ENCODE results near the gene AMPH.

Gene AMPH

DNA sequence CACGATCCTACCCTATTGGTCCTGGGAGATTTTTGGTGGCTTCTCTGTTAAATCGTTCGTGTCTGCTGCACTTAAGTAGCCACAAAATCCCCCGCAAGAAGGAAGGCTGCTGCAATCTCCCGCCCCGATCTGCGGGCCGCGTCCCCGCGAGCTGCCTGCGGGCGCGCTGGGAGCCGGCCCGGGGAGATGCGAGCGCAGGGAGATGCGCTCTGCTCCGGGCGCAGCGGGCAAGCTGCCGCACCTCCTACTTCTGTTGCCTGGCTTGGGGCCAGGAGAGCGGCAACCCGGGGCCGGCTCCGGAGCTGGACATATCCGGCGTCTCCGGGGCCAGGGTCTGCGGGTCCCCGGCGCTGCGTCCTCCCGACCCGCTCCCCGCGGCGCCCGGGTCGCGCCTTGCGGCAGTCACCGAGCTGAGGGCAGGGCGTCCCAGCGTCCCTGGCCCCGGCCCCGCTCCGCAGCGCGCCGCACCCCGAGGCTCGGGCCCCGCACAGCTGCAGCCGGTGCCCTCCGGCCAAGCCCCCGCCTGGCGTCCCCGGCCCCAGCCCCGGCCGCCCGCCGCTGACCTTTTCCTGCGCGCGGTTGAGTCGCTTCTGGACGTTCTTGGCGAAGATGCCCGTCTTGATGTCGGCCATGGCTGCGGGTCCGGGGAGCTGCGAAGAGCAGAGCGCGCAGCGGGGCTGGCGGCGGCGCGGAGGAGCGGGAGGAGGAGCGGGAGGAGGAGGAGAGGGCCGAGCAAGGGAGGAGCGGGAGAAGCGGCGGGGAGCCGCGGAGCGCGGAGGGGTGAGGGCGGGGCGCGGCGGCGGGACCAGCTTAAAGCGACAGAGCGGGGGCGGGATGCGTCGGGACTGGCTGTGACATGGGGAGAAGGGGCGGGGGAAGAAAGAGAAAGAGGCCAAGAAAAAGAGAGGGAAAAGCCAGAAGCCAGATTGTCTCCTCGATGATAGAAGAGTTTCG lies at the start of gene AMPH:
Gene AMPH, minus strand, starts transcription at position 654 of the 954 bp plus-strand sequence. Its CDS starts 22 bp downstream, at position 632.
- ChIA-PET CTCF (interaction anchor here (0.6 to 1.3 kb wide), 2 partner anchors 21 to 55 kb away, joined by 3 to 4 read pairs; no protein-coding TSS in a partner anchor), POLR2A (interaction anchor here (1.0 kb wide), 1 partner anchor 44 kb away, joined by 3 read pairs; no protein-coding TSS in a partner anchor)
- TF ChIP-seq, protein P1, sequence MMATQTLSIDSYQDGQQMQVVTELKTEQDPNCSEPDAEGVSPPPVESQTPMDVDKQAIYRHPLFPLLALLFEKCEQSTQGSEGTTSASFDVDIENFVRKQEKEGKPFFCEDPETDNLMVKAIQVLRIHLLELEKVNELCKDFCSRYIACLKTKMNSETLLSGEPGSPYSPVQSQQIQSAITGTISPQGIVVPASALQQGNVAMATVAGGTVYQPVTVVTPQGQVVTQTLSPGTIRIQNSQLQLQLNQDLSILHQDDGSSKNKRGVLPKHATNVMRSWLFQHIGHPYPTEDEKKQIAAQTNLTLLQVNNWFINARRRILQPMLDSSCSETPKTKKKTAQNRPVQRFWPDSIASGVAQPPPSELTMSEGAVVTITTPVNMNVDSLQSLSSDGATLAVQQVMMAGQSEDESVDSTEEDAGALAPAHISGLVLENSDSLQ (IDR thresholded peaks at IDR 0.05) = peak; percentile 64
- TF ChIP-seq L3MBTL2 (conservative IDR thresholded peaks at IDR 0.05) (peak; percentile 85), BHLHE40 (IDR thresholded peaks at IDR 0.05; ENCODE audit: borderline replicate concordance) (no peak)
- peak; percentile 70 for DNase-seq (ENCODE audit: extremely low spot score)

DNA sequence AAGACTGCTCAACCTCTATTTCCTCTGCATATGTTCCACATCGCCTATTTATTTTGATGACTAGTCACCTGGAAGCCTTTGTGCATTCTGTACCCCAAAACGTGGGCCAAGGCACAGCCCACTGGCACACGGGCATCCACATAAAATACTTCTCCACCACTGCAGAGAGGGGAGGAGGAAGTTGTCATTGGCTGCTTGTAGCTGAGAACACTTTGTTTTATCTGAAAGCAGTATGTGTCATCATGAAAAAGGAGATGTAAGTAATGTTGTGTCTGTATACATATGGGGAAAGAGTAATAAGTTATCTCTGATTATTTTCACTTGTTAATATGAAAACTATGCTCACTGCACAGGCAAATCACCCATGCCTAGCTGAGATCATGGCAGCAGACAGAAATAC lies 48.2 kb upstream of the AMPH start:
- TF ChIP-seq ZNF384 (IDR thresholded peaks at IDR 0.05) = no peak
- TF ChIP-seq FOXK2 (IDR thresholded peaks at IDR 0.05) = no peak
- no peak for TF ChIP-seq FOXM1 (IDR thresholded peaks at IDR 0.05; ENCODE audit: borderline replicate concordance)
- TF ChIP-seq ELF4 (IDR thresholded peaks at IDR 0.05) = no peak
- no peak for TF ChIP-seq FOXA1 (IDR thresholded peaks at IDR 0.05)
- TF ChIP-seq SUZ12 (IDR thresholded peaks at IDR 0.05) = no peak
- no peak for TF ChIP-seq HDGF (IDR thresholded peaks at IDR 0.05; ENCODE audit: borderline replicate concordance)
- no peak for TF ChIP-seq NFRKB (IDR thresholded peaks at IDR 0.05)
- TF ChIP-seq L3MBTL2 (conservative IDR thresholded peaks at IDR 0.05) = no peak
- TF ChIP-seq BHLHE40 (IDR thresholded peaks at IDR 0.05; ENCODE audit: borderline replicate concordance) = no peak
- no peak for TF ChIP-seq CTBP1 (IDR thresholded peaks at IDR 0.05; ENCODE audit: borderline replicate concordance)
- ChIA-PET POLR2A (no interaction called here), CTCF (no interaction called here)
- DNase-seq (ENCODE audit: extremely low spot score) = no peak

DNA sequence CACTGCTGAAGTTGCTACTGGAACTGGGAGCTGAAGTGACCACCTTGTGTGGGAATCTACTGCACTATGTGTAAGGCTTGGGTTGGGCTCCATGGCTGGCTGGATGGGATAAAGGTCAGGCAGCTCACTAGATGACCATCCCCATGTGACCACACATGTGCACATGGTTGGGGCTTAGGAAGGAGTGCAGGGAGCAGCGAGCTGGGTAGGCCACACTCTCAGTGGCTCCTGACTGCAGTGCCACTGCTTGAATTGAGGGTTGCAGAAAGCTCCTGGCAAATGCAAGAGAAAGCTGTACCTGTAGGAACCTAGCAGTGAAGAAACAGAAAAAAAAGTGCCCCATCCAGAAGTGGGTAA lies 47.5 kb upstream of the AMPH start:
- ChIA-PET POLR2A (no interaction called here), CTCF (no interaction called here)
- no peak for DNase-seq (ENCODE audit: extremely low spot score)
- no peak for TF ChIP-seq ARNT (IDR thresholded peaks at IDR 0.05)

DNA sequence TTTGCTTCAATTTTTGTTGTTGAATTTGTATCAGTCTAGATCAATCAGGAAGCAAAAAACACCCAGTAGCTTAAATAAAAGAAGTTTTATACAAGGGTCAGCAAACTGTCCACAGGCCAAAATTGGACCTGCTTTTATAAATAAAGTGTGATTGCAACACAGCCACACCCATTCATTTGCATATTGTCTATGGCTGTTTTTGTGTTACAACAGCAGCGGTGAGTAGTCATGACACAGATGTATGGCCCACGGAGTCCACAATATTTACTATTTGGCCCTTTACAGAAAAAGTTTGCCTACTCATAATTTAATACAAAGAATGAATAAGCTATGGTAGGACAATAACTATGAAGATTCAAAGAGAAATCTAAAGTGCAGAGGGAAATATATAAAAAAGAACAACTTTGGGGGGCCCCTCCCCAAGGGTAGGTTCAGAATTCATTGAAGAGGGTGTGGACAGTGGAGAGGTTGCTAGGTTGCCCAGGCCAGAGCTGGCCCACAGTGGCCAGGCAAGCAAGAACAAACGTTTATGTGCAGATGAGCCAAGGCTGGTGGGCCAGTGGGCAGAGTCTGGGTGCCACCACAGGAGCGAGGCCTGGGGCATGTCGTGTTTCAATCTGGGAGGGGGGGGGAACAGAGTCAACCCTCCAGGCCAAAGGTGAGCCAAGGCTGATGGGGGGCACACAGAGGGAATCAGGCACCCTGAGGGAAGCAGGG lies 47.0 kb upstream of the AMPH start:
- DNase-seq (ENCODE audit: extremely low spot score) = no peak
- TF ChIP-seq, protein P1 (IDR thresholded peaks at IDR 0.05) = no peak
- no peak for TF ChIP-seq FOXK2 (IDR thresholded peaks at IDR 0.05)
- no peak for TF ChIP-seq ELF4 (IDR thresholded peaks at IDR 0.05)
- no peak for TF ChIP-seq NFRKB (IDR thresholded peaks at IDR 0.05)
- TF ChIP-seq CTBP1 (IDR thresholded peaks at IDR 0.05; ENCODE audit: borderline replicate concordance) = no peak
- no peak for TF ChIP-seq TARDBP (IDR thresholded peaks at IDR 0.05)
- TF ChIP-seq HDGF (IDR thresholded peaks at IDR 0.05; ENCODE audit: borderline replicate concordance) = no peak
- no peak for TF ChIP-seq SP1 (IDR thresholded peaks at IDR 0.05)
- no peak for TF ChIP-seq ZNF384 (IDR thresholded peaks at IDR 0.05)
- no peak for TF ChIP-seq ARNT (IDR thresholded peaks at IDR 0.05)
- TF ChIP-seq FOXM1 (IDR thresholded peaks at IDR 0.05; ENCODE audit: borderline replicate concordance) = no peak
- no peak for TF ChIP-seq L3MBTL2 (conservative IDR thresholded peaks at IDR 0.05)
- TF ChIP-seq LEF1 (IDR thresholded peaks at IDR 0.05; ENCODE audit: borderline replicate concordance) = no peak
- TF ChIP-seq BHLHE40 (IDR thresholded peaks at IDR 0.05; ENCODE audit: borderline replicate concordance) = no peak
- TF ChIP-seq FOXA1 (IDR thresholded peaks at IDR 0.05) = no peak
- TF ChIP-seq SUZ12 (IDR thresholded peaks at IDR 0.05) = no peak
- POLR2A ChIA-PET = no interaction called here
- CTCF ChIA-PET = no interaction called here

DNA sequence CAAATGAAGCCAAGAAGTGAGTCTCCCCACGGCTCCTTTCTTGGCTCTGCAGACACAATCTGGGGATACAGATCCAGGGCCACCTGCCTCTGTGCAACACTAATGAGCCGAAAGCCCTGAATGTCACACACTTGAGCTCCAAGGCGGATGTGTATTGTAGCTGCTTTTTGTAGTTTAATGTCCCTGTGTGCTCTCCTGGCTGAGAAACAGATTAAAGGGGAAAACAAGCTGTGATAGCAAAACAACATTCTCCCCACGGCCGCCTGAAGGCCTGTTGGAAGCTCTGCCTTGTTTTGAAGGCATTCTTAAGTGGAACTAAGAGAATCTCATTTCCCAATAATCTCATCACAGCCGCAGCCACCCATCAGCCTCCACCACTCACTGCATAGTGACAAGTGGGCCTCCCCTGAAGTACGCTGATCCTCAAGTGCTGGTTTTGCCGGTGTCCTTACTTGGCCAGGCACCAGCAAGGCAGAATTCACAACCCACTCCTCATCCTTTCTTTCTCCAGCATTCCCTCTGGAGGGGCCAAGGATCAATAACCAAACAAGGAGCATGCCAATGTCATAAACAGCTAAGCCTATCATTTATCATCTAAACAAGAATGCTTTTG lies 44.4 kb upstream of the AMPH start:
- DNase-seq (ENCODE audit: extremely low spot score) = no peak
- POLR2A ChIA-PET = interaction anchor here (1.0 kb wide), 1 partner anchor 44 kb away, joined by 3 read pairs; the partner anchor contains the start of gene AMPH
- no peak for TF ChIP-seq SP1 (IDR thresholded peaks at IDR 0.05)
- no peak for TF ChIP-seq BHLHE40 (IDR thresholded peaks at IDR 0.05; ENCODE audit: borderline replicate concordance)
- TF ChIP-seq L3MBTL2 (conservative IDR thresholded peaks at IDR 0.05) = no peak
- TF ChIP-seq ZNF384 (IDR thresholded peaks at IDR 0.05) = no peak
- TF ChIP-seq FOXK2 (IDR thresholded peaks at IDR 0.05) = no peak
- TF ChIP-seq FOXA1 (IDR thresholded peaks at IDR 0.05) = no peak
- TF ChIP-seq ELF4 (IDR thresholded peaks at IDR 0.05) = no peak
- no peak for TF ChIP-seq ARNT (IDR thresholded peaks at IDR 0.05)
- no peak for TF ChIP-seq SUZ12 (IDR thresholded peaks at IDR 0.05)
- TF ChIP-seq NFRKB (IDR thresholded peaks at IDR 0.05) = no peak
- TF ChIP-seq FOXM1 (IDR thresholded peaks at IDR 0.05; ENCODE audit: borderline replicate concordance) = no peak
- CTCF ChIA-PET = no interaction called here

DNA sequence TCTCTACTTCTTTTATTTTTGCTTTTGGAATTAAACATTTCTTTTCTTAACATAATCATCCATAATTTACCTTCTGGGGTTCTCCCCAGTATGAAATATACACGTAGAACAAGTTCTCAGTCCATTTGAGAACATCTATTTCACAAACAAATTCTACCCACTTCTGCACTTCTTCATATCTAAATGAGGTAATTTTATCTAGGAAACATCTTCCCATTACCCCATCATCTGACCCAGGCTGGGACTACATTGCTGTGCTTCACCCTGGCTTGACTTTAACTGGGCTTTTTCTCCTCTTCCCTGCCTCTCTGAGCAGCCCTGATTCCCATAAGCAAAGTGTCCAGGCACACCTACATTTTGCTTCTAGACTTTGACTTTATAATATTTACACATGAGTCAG lies 43.3 kb upstream of the AMPH start:
- no peak for DNase-seq (ENCODE audit: extremely low spot score)
- ChIA-PET POLR2A (interaction anchor here (1.0 kb wide), 1 partner anchor 43 kb away, joined by 3 read pairs; the partner anchor contains the start of gene AMPH), CTCF (no interaction called here)
- TF ChIP-seq NFRKB (IDR thresholded peaks at IDR 0.05) = no peak

Measured in HEK293T (cell line).